ENCODE results near the gene UBAP1. TPM values are rescaled to one million over a fixed set of nuclear protein-coding genes. Genes with fewer than 3 reads are reported as not detected.

Gene UBAP1
- total and polyA plus RNA-seq, 2 donors (not counting 1 experiment from before 2014, with no cell fraction given), result 20.4 to 27.0 TPM

GRCh38 chr9:34151398-34151797 is 27.4 kb upstream of the UBAP1 start:
- Histone ChIP-seq H3K4me1 (ENCODE audit: control insufficient read depth in 2 of 2, insufficient read depth in 2 of 2, low read length in 2 of 2) (no peaks in the 10 kb centered on the region), H3K79me2 (ENCODE audit: control insufficient read depth, insufficient read depth, low read length) (no peaks in the 10 kb centered on the region), H4K20me1 (ENCODE audit: control insufficient read depth, insufficient read depth, low read length, poor library complexity, severe bottlenecking) (no peaks in the 10 kb centered on the region), H3K9me3 (ENCODE audit: control extremely low read depth in 1 of 3, control insufficient read depth in 2 of 3, insufficient read depth in 1 of 3, low read length in 2 of 3) (peaks cover 0 to 12% (median 0%) of the 10 kb centered on the region in 3 donors), H3K36me3 (replicated peaks in 1 of 2; ENCODE audit: control extremely low read depth in 1 of 2, control insufficient read depth in 1 of 2, extremely low read depth in 1 of 2, insufficient read depth in 2 of 2, low read length in 1 of 2) (no peaks in the 10 kb centered on the region), H2AFZ (ENCODE audit: insufficient read depth, low read depth, low read length, poor library complexity, severe bottlenecking) (no peak overlapping the region), H3K27ac (ENCODE audit: low read length in 2 of 2) (no peak overlapping the region), H3K27me3 (replicated peaks in 1 of 4; ENCODE audit: control extremely low read depth in 1 of 4, control insufficient read depth in 3 of 4, insufficient read depth in 4 of 4, low read length in 3 of 4) (peaks cover 0 to 60% (median 23%) of the 10 kb centered on the region in 4 experiments), H3K4me3 (ENCODE audit: control extremely low read depth in 1 of 5, extremely low read depth in 1 of 5, insufficient read depth in 1 of 5, low read depth in 2 of 5, low read length in 4 of 5) (no peak overlapping the region), H3K4me2 (replicated peaks; ENCODE audit: low read depth, low read length, poor library complexity, severe bottlenecking) (no peak overlapping the region), H3K9ac (ENCODE audit: low read length) (no peak overlapping the region)
- no peak overlapping the region for H3K4me3 Mint-ChIP-seq
- H3K27ac Mint-ChIP-seq, result no peak overlapping the region
- TF ChIP-seq CTCF (IDR thresholded peaks at IDR 0.05) (no peak), EZH2 (IDR thresholded peaks at IDR 0.05; ENCODE audit: borderline replicate concordance, insufficient read depth, low read depth, low read length, poor library complexity, severe bottlenecking) (no peak)
- no peaks in the 10 kb centered on the region for H3K9me3 Mint-ChIP-seq (ENCODE audit: insufficient read depth)
- no peaks in the 10 kb centered on the region for H3K4me1 Mint-ChIP-seq
- ATAC-seq (ENCODE audit: low read depth), result no peak
- CTCF ChIA-PET, result no interaction called here
- no peak for DNase-seq
- intact Hi-C loops (cut with micrococcal nuclease), result no loop called here
- H3K27me3 Mint-ChIP-seq, result peaks cover 48% of the 10 kb centered on the region
- 100% methylated on average over 4 of the region's 4 CpGs for WGBS (ENCODE audit: insufficient coverage)
- POLR2A ChIA-PET, result no interaction called here

DNA sequence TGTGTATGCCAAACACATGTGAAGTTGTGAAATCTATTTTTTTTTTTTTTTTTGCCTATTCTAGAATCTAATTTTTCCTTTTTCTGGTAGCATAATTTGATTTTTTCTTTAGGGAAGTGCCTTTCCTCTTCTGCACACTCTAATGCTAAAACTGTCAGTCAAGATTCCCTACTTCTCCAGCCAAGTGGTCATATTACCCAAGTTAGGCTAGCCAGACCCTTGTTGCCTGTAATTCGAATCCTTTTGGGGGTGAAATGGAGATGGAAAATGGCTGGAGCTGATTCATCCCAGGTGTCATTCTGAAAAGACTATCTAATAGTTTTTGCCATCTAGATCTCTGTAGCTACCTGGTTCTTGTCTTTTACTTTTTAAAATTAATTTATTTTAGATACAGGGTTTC is 24.8 kb upstream of the UBAP1 start:
- Histone ChIP-seq H3K4me3 (ENCODE audit: control extremely low read depth in 1 of 5, extremely low read depth in 1 of 5, insufficient read depth in 1 of 5, low read depth in 2 of 5, low read length in 4 of 5) (no peak overlapping the region), H3K9me3 (ENCODE audit: control extremely low read depth in 1 of 3, control insufficient read depth in 2 of 3, insufficient read depth in 1 of 3, low read length in 2 of 3) (peaks cover 0 to 4% (median 0%) of the 10 kb centered on the region in 3 donors), H3K79me2 (ENCODE audit: control insufficient read depth, insufficient read depth, low read length) (no peaks in the 10 kb centered on the region), H2AFZ (ENCODE audit: insufficient read depth, low read depth, low read length, poor library complexity, severe bottlenecking) (no peak overlapping the region), H3K27ac (ENCODE audit: low read length in 2 of 2) (no peak overlapping the region), H3K36me3 (replicated peaks in 1 of 2; ENCODE audit: control extremely low read depth in 1 of 2, control insufficient read depth in 1 of 2, extremely low read depth in 1 of 2, insufficient read depth in 2 of 2, low read length in 1 of 2) (no peaks in the 10 kb centered on the region), H3K4me2 (replicated peaks; ENCODE audit: low read depth, low read length, poor library complexity, severe bottlenecking) (no peak overlapping the region), H3K27me3 (replicated peaks in 1 of 4; ENCODE audit: control extremely low read depth in 1 of 4, control insufficient read depth in 3 of 4, insufficient read depth in 4 of 4, low read length in 3 of 4) (peaks cover 0 to 63% (median 25%) of the 10 kb centered on the region in 4 experiments), H4K20me1 (ENCODE audit: control insufficient read depth, insufficient read depth, low read length, poor library complexity, severe bottlenecking) (no peaks in the 10 kb centered on the region), H3K9ac (ENCODE audit: low read length) (no peak overlapping the region), H3K4me1 (ENCODE audit: control insufficient read depth in 2 of 2, insufficient read depth in 2 of 2, low read length in 2 of 2) (no peaks in the 10 kb centered on the region)
- no CpG with 5 or more reads among the region's 1 CpG for WGBS (ENCODE audit: insufficient coverage)
- ATAC-seq (ENCODE audit: low read depth) (no peak), DNase-seq (no peak)
- POLR2A ChIA-PET, result no interaction called here
- Mint-ChIP-seq H3K4me3 (no peak overlapping the region), H3K27me3 (peaks cover 45% of the 10 kb centered on the region), H3K27ac (no peak overlapping the region), H3K9me3 (ENCODE audit: insufficient read depth) (no peaks in the 10 kb centered on the region), H3K4me1 (no peaks in the 10 kb centered on the region)
- TF ChIP-seq CTCF (IDR thresholded peaks at IDR 0.05) (no peak), EZH2 (IDR thresholded peaks at IDR 0.05; ENCODE audit: borderline replicate concordance, insufficient read depth, low read depth, low read length, poor library complexity, severe bottlenecking) (no peak)
- CTCF ChIA-PET, result interaction anchor here (0.7 to 1.4 kb wide), 3 partner anchors 13 to 143 kb away, joined by 3 to 8 read pairs (median 4); no protein-coding TSS in a partner anchor
- intact Hi-C loops (cut with micrococcal nuclease), result no loop called here

Measured in B cell (primary cell).